ENCODE measurements around the gene ZDHHC22. TPM values are rescaled to one million over a fixed set of nuclear protein-coding genes. Genes with fewer than 3 reads are reported as not detected.

ZDHHC22 gene
- total RNA-seq, 5 donors from 2014 or later (not counting 1 experiment from before 2014, with no cell fraction given), result 0.06 TPM; not detected in 4

- no peak overlapping the region for H3K27ac Mint-ChIP-seq
- no peak for ATAC-seq (replicated peaks in 1 of 4)
- ChIA-PET CTCF (no interaction called here), POLR2A (no interaction called here)
- no peak overlapping the region for H3K4me3 Mint-ChIP-seq
- Histone ChIP-seq H3K36me3 (ENCODE audit: control insufficient read depth in 2 of 2, extremely low read depth in 1 of 2, insufficient read depth in 1 of 2, low read length in 1 of 2) (no peaks in the 10 kb centered on the region), H3K27ac (ENCODE audit: low read length) (no peak overlapping the region), H3K9me3 (no peaks in the 10 kb centered on the region), H3K27me3 (replicated peaks in 1 of 2; ENCODE audit: control insufficient read depth in 2 of 2, extremely low read depth in 1 of 2, insufficient read depth in 2 of 2, low read length in 1 of 2) (peaks cover 20 to 67% of the 10 kb centered on the region in 2 experiments), H3K4me3 (ENCODE audit: control insufficient read depth in 1 of 2, extremely low read depth in 1 of 2, low read length in 1 of 2) (no peak overlapping the region), H3K4me1 (ENCODE audit: control insufficient read depth in 1 of 2, extremely low read depth in 1 of 2, insufficient read depth in 2 of 2, low read length in 2 of 2) (peaks cover 0 to 26% of the 10 kb centered on the region in 2 experiments)
- no peaks in the 10 kb centered on the region for H3K9me3 Mint-ChIP-seq
- WGBS (ENCODE audit: insufficient coverage), result 5% methylated on average over 2 of the region's 4 CpGs
- H3K27me3 Mint-ChIP-seq, result peaks cover 65 to 78% of the 10 kb centered on the region in 2 donors
- no peak for DNase-seq
- H3K4me1 Mint-ChIP-seq, result peaks cover 25 to 28% (median 26%) of the 10 kb centered on the region in 3 donors
- H3K36me3 Mint-ChIP-seq, result no peaks in the 10 kb centered on the region
Measured at GRCh38 chr14:77143071-77143470, 1.5 kb upstream of the ZDHHC22 start.

DNA sequence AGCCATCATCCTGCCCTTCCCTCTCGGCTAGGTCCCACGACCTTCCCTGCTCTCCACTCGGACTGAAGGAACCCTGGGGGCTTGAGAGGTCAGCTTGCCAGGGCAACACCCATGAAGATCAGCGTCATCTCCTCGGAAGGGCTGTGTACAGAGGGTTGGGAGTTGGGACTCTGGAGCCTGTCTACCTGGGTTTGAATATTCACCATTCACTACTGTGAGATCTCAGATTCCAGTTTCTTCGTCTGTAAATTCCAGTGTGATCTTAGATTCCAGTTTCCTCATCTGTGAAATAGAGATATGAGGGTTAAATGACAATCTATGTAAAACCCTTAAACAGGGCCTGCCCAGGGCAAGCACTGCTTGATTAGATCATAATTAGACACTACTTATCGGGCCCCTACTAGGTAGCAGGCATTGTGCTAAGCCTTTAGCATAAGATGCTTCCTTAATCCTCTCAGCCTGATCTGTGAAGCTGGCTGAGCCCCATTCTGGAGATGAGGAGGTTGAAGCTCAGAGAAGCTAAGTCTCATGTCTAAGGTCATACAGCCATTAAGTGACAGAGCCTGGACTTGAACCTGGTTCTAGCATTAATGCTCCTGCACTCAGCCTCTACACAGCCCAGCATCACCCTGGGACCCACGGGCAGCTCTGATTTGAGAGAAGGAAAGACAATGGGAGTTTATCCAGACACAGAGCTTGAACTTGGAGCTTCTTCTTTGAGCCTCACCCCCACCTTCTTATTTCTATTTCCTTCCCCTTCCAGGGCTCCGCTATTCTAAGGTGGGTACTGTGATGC is 612 bp upstream of the ZDHHC22 start:
- Mint-ChIP-seq H3K4me3 (peak overlapping the region; percentile 25 to 69 (median 44)), H3K36me3 (no peaks in the 10 kb centered on the region), H3K9me3 (no peaks in the 10 kb centered on the region), H3K27me3 (peaks cover 69 to 85% of the 10 kb centered on the region in 2 donors), H3K4me1 (peaks cover 25 to 28% (median 26%) of the 10 kb centered on the region in 3 donors), H3K27ac (no peak overlapping the region)
- no CpG with 5 or more reads among the region's 9 CpGs for WGBS (ENCODE audit: insufficient coverage)
- POLR2A ChIA-PET, result interaction anchor here in 1 of 2 donors (0.5 kb wide), 1 partner anchor 255 kb away, joined by 4 read pairs; no protein-coding TSS in a partner anchor
- Histone ChIP-seq H3K9me3 (no peaks in the 10 kb centered on the region), H3K4me1 (ENCODE audit: control insufficient read depth in 1 of 2, extremely low read depth in 1 of 2, insufficient read depth in 2 of 2, low read length in 2 of 2) (peaks cover 0 to 26% of the 10 kb centered on the region in 2 experiments), H3K4me3 (ENCODE audit: control insufficient read depth in 1 of 2, extremely low read depth in 1 of 2, low read length in 1 of 2) (no peak overlapping the region), H3K36me3 (ENCODE audit: control insufficient read depth in 2 of 2, extremely low read depth in 1 of 2, insufficient read depth in 1 of 2, low read length in 1 of 2) (no peaks in the 10 kb centered on the region), H3K27me3 (replicated peaks in 1 of 2; ENCODE audit: control insufficient read depth in 2 of 2, extremely low read depth in 1 of 2, insufficient read depth in 2 of 2, low read length in 1 of 2) (peaks cover 18 to 72% of the 10 kb centered on the region in 2 experiments), H3K27ac (ENCODE audit: low read length) (no peak overlapping the region)
- CTCF ChIA-PET, result interaction anchor here in 1 of 2 donors (0.6 kb wide), 1 partner anchor 10 kb away, joined by 3 read pairs; no protein-coding TSS in a partner anchor
- ATAC-seq (replicated peaks in 1 of 4) (no peak), DNase-seq (no peak)

GRCh38 chr14:77140359-77141213 is 1.0 kb downstream of the ZDHHC22 start:
- no peaks in the 10 kb centered on the region for H3K36me3 Mint-ChIP-seq
- H3K4me3 ChIP-seq (ENCODE audit: control insufficient read depth in 1 of 2, extremely low read depth in 1 of 2, low read length in 1 of 2), result no peak overlapping the region

DNA sequence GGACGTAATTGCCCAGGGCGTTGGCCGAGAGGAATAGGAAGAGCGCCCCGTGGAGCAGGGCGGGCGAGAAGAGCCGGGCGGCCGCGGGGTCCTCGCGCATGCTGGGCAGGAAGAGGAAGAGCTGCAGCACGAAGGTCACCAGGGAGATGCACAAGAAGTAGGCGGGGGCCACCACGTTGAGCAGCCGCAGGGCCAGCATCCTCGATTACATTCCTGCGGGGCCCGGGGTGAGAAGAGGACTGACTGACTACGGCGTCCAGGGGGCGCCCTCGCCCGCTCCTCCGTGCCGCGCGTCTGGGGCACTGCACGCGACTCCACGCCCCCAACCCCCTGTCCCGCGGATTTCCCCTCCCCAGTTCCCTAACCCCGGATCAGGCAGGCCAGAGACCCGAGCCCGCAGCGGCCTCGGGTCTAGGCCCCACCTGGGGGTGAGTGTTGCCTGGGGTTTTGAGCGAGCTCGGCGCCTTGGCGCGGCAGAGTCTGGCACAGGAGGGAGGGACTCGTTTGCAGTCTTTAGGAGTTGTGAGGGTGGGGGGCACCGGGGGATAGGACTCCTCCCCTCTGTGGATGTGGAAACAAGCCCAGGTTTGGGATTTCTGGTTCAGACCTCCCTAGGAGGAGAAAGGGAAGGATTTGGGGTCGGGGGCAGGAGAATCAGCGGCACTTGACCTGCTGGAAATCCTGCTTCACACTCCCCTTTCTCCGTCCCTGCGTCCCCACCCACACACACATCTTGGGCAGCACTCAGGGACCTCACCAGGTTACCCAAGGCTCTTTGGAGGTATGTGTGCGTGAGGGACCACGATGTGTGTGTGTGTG is 1.8 kb downstream of the ZDHHC22 start:
- Histone ChIP-seq H3K36me3 (ENCODE audit: control insufficient read depth in 2 of 2, extremely low read depth in 1 of 2, insufficient read depth in 1 of 2, low read length in 1 of 2) (no peaks in the 10 kb centered on the region), H3K4me3 (ENCODE audit: control insufficient read depth in 1 of 2, extremely low read depth in 1 of 2, low read length in 1 of 2) (no peak overlapping the region), H3K27me3 (replicated peaks in 1 of 2; ENCODE audit: control insufficient read depth in 2 of 2, extremely low read depth in 1 of 2, insufficient read depth in 2 of 2, low read length in 1 of 2) (peaks cover 11 to 76% of the 10 kb centered on the region in 2 experiments), H3K27ac (ENCODE audit: low read length) (no peak overlapping the region), H3K4me1 (ENCODE audit: control insufficient read depth in 1 of 2, extremely low read depth in 1 of 2, insufficient read depth in 2 of 2, low read length in 2 of 2) (peaks cover 0 to 26% of the 10 kb centered on the region in 2 experiments), H3K9me3 (no peaks in the 10 kb centered on the region)
- ChIA-PET CTCF (interaction anchor here in 1 of 2 donors (0.6 kb wide), 1 partner anchor 177 kb away, joined by 6 read pairs; no protein-coding TSS in a partner anchor), POLR2A (no interaction called here)
- ATAC-seq (replicated peaks in 1 of 4) (peak in 3 of 4 experiments; percentile 64 to 75 (median 67)), DNase-seq (peak in 14 of 35 experiments; percentile 9 to 55 (median 24))
- Mint-ChIP-seq H3K9me3 (no peaks in the 10 kb centered on the region), H3K27me3 (peaks cover 65 to 86% of the 10 kb centered on the region in 2 donors), H3K27ac (no peak overlapping the region), H3K36me3 (no peaks in the 10 kb centered on the region), H3K4me1 (peaks cover 25 to 28% (median 26%) of the 10 kb centered on the region in 3 donors), H3K4me3 (peak overlapping the region; percentile 45 to 67 (median 60))
- 5% methylated on average over 18 of the region's 52 CpGs for WGBS (ENCODE audit: insufficient coverage)

More at GRCh38 chr14:77140359-77141213, 1.0 kb downstream of the ZDHHC22 start:
- Mint-ChIP-seq H3K4me3 (peak overlapping the region; percentile 45 to 67 (median 60)), H3K27ac (no peak overlapping the region), H3K27me3 (peaks cover 66 to 84% of the 10 kb centered on the region in 2 donors), H3K9me3 (no peaks in the 10 kb centered on the region), H3K4me1 (peaks cover 25 to 28% (median 26%) of the 10 kb centered on the region in 3 donors)
- no peaks in the 10 kb centered on the region for H3K9me3 ChIP-seq
- H3K4me1 ChIP-seq (ENCODE audit: control insufficient read depth in 1 of 2, extremely low read depth in 1 of 2, insufficient read depth in 2 of 2, low read length in 2 of 2), result peaks cover 0 to 26% of the 10 kb centered on the region in 2 experiments
- ATAC-seq (replicated peaks in 1 of 4) (no peak), DNase-seq (no peak)
- H3K27me3 ChIP-seq (replicated peaks in 1 of 2; ENCODE audit: control insufficient read depth in 2 of 2, extremely low read depth in 1 of 2, insufficient read depth in 2 of 2, low read length in 1 of 2), result peaks cover 14 to 68% of the 10 kb centered on the region in 2 experiments
- H3K36me3 ChIP-seq (ENCODE audit: control insufficient read depth in 2 of 2, extremely low read depth in 1 of 2, insufficient read depth in 1 of 2, low read length in 1 of 2), result no peaks in the 10 kb centered on the region
- no peak overlapping the region for H3K27ac ChIP-seq (ENCODE audit: low read length)
- WGBS (ENCODE audit: insufficient coverage), result 4% methylated on average over 64 of the region's 67 CpGs
- CTCF ChIA-PET, result no interaction called here
- POLR2A ChIA-PET, result no interaction called here

DNA sequence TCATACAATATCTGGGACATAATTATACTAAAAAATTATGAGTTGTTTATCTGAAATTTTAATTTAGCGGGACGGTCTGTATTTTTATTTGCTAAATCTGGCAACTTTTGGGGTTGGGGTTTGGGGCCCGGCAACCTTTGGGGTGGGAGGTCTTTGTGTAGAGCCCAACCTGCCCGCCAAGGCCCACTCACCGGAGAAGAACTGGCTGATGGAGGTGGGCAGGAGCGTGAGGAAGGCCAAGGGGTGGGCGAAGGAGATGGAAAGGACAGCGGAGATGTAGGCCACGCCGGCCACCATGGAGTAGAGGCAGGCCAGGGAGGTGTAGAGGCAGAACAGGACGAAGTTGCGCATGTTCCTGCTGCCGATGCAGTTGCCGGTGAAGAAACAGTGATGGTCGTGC is 2.6 kb downstream of the ZDHHC22 start:
- no peaks in the 10 kb centered on the region for H3K9me3 Mint-ChIP-seq
- Histone ChIP-seq H3K4me3 (ENCODE audit: control insufficient read depth in 1 of 2, extremely low read depth in 1 of 2, low read length in 1 of 2) (no peak overlapping the region), H3K9me3 (no peaks in the 10 kb centered on the region), H3K27ac (ENCODE audit: low read length) (no peak overlapping the region), H3K36me3 (ENCODE audit: control insufficient read depth in 2 of 2, extremely low read depth in 1 of 2, insufficient read depth in 1 of 2, low read length in 1 of 2) (no peaks in the 10 kb centered on the region), H3K27me3 (replicated peaks in 1 of 2; ENCODE audit: control insufficient read depth in 2 of 2, extremely low read depth in 1 of 2, insufficient read depth in 2 of 2, low read length in 1 of 2) (peaks cover 8 to 76% of the 10 kb centered on the region in 2 experiments), H3K4me1 (ENCODE audit: control insufficient read depth in 1 of 2, extremely low read depth in 1 of 2, insufficient read depth in 2 of 2, low read length in 2 of 2) (peaks cover 0 to 26% of the 10 kb centered on the region in 2 experiments)
- ChIA-PET CTCF (no interaction called here), POLR2A (no interaction called here)
- H3K4me1 Mint-ChIP-seq, result peaks cover 25 to 29% (median 26%) of the 10 kb centered on the region in 3 donors
- 86% methylated on average over 13 of the region's 15 CpGs for WGBS (ENCODE audit: insufficient coverage)
- no peak overlapping the region for H3K27ac Mint-ChIP-seq
- ATAC-seq (replicated peaks in 1 of 4), result no peak
- no peak for DNase-seq
- no peaks in the 10 kb centered on the region for H3K36me3 Mint-ChIP-seq
- peaks cover 67 to 86% of the 10 kb centered on the region in 2 donors for H3K27me3 Mint-ChIP-seq
- H3K4me3 Mint-ChIP-seq, result peak overlapping the region in 2 of 3 donors; percentile 34 to 67

Measured in T-cell (primary cell).